H1 (cell line): ENCODE measurements around the gene MYCBPAP. TPM values are rescaled to one million over a fixed set of nuclear protein-coding genes. Genes with fewer than 3 reads are reported as not detected.
A peak's percentile ranks its signal among the peaks of the same experiment; 100 is the strongest.

Experiments
- EP300 ChIP-seq, 2 experiments: IDR thresholded peaks; 1 replicate in 1 of 2; 2 replicates in 1 of 2; pipeline ENCODE4 v1.6.1; 2011 to 2012; ENCODE audit warnings: low read depth in 2 of 2, low read length in 2 of 2, mild to moderate bottlenecking in 2 of 2, borderline replicate concordance in 1 of 2, inconsistent platforms in 1 of 2, moderate library complexity in 1 of 2
- NANOG ChIP-seq: IDR thresholded peaks from 2 replicates; pipeline ENCODE4 v1.6.1; 2011; ENCODE audit warnings: low read length, low read depth, mild to moderate bottlenecking, inconsistent platforms; ENCODE audit not compliant: insufficient read depth, poor library complexity, severe bottlenecking
- SP1 ChIP-seq: IDR thresholded peaks from 2 replicates; pipeline ENCODE4 v1.6.1; 2011; ENCODE audit warnings: low read depth, low read length
- TCF12 ChIP-seq: IDR thresholded peaks from 2 replicates; pipeline ENCODE4 v1.6.1; 2011; ENCODE audit warnings: low read depth, mild to moderate bottlenecking, low read length
- polyA plus RNA-seq, 7 experiments: library from polyadenylated mRNA; depleted of rRNA in 3 of 7; stranded (reverse) in 5 of 7; unstranded in 2 of 7; fragments of >200 nt in 5 of 7; fragments of 200-250 nt in 2 of 7; gene quantifications; 1 replicate in 5 of 7; 2 replicates in 1 of 7; 4 replicates in 1 of 7; pipeline versions ENCODE4 v1.2.1 to v1.2.3, GENCODE V29; 2011 to 2013; ENCODE audit warnings: missing spikeins in 2 of 7, mixed read lengths in 2 of 7
- total RNA-seq: library from RNA; stranded (reverse); fragmentation: NEBNext Ultra II Directional; extraction: Animal tissue kit (Norgen Biotek cat#: 25700); gene quantifications from 2 replicates; pipeline ENCODE4 v1.2.1, GENCODE V29; 2021

Gene MYCBPAP
- total and polyA plus RNA-seq, 2 of the 8 experiments (the other 6 are each of a cell fraction or from before 2014, with no cell fraction given), result 0.89 to 3.3 TPM

DNA sequence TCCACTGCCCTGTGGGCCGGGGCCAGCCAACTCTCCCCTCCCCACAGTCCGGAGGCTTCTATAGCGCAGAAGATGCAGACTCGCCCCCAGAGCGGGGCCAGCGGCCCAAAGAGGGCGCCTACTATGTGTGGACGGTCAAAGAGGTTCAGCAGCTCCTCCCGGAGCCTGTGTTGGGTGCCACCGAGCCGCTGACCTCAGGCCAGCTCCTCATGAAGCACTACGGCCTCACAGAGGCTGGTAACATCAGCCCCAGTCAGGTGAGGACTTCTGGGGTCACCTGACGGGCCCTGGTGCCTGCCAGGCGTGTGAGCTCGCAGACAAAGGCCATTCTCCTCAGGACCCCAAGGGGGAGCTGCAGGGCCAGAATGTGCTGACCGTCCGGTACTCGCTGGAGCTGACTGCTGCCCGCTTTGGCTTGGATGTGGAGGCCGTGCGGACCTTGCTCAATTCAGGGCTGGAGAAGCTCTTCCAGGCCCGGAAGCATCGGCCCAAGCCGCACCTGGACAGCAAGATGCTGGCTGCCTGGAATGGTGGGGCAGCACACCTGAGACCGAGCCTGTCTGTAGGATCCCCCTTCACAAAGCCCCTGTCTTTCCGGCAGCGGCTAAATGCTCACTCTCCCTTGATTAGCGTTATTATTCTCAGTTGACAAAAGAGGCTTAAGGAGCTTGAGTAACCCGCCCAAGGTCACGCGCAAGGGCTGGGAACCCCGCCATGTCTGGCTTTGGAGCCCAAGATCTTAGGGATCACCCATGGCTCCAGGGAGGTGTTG lies 42.6 kb downstream of the MYCBPAP start (continued):
- TF ChIP-seq TCF12 (0 out of 2 replicates have a peak, but pooled peaks have one; percentile 17), NANOG (peak; percentile 30), SP1 (0 out of 2 replicates have a peak, but pooled peaks have one; percentile 14), EP300 (IDR thresholded peaks at IDR 0.05; ENCODE audit: borderline replicate concordance in 1 of 2, low read depth in 2 of 2, low read length in 2 of 2) (peak in 1 of 2 experiments; percentile 33; a peak in 1 of 3 replicates)
